ENCODE data around the gene XXYLT1. TPM values are rescaled to one million over a fixed set of nuclear protein-coding genes. Genes with fewer than 3 reads are reported as not detected.

XXYLT1 gene
- total RNA-seq, 2 experiments from 2014 or later: 3.1 to 3.7 TPM

DNA sequence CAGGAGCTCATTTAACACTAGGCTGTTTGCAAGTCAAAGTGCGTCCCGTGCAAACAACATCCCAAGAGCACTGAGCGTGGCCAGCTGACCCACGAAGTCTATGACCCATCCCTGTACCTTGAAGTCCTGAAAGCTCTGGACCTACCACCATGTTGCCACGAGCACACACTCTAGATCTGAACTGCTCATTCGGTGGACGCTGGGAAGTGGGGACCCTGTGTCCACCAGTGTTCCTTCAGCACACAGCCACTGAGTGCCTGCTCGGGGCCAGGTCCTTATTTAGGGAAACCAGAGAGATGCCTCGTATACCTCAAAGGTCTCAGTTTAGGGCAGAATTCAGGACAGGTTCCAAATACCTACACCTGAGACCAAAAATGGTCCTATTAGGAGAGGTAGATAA, 236.9 kb downstream of the XXYLT1 start:
- no peak for TF ChIP-seq CTCF (IDR thresholded peaks at IDR 0.05)
- CTCF ChIA-PET: no interaction called here

GRCh38 chr3:195033531-195034091, 237.3 kb downstream of the XXYLT1 start:
- H3K4me3 ChIP-seq (ENCODE audit: low read length): no peak overlapping the region
- no peaks in the 10 kb centered on the region for H3K27me3 Mint-ChIP-seq
- no peak for ATAC-seq (ENCODE audit: poor library complexity)
- no peaks in the 10 kb centered on the region for H3K27me3 ChIP-seq (ENCODE audit: control insufficient read depth in 1 of 2, insufficient read depth in 2 of 2, low read length in 2 of 2)
- H3K36me3 Mint-ChIP-seq (ENCODE audit: low read depth): no peaks in the 10 kb centered on the region
- H3K27ac Mint-ChIP-seq: no peak overlapping the region
- no peak overlapping the region for H3K4me3 Mint-ChIP-seq
- peaks cover 0 to 3% of the 10 kb centered on the region in 2 experiments for H3K9me3 ChIP-seq (ENCODE audit: control insufficient read depth in 1 of 2, insufficient read depth in 1 of 2, low read length in 2 of 2)
- H3K4me1 ChIP-seq (ENCODE audit: insufficient read depth, low read length): no peaks in the 10 kb centered on the region
- intact Hi-C loops (cut with DNase I, micrococcal nuclease): no loop called here
- POLR2A ChIA-PET: no interaction called here
- no peak overlapping the region for H3K27ac ChIP-seq (ENCODE audit: low read depth in 1 of 2, low read length in 2 of 2)
- no peaks in the 10 kb centered on the region for H3K4me1 Mint-ChIP-seq (ENCODE audit: low read depth)
- CTCF ChIA-PET: no interaction called here
- no peaks in the 10 kb centered on the region for H3K36me3 ChIP-seq (ENCODE audit: insufficient read depth, low read length)
- H3K9me3 Mint-ChIP-seq: no peaks in the 10 kb centered on the region
- no peak for TF ChIP-seq CTCF (IDR thresholded peaks at IDR 0.05)
- no peak for DNase-seq

More for the DNA sequence above, 236.9 kb downstream of the XXYLT1 start:
- no peaks in the 10 kb centered on the region for H3K36me3 ChIP-seq (ENCODE audit: insufficient read depth, low read length)
- H3K27me3 ChIP-seq (ENCODE audit: control insufficient read depth in 1 of 2, insufficient read depth in 2 of 2, low read length in 2 of 2): no peaks in the 10 kb centered on the region
- Mint-ChIP-seq H3K27ac (no peak overlapping the region), H3K4me1 (ENCODE audit: low read depth) (no peaks in the 10 kb centered on the region), H3K4me3 (no peak overlapping the region), H3K36me3 (ENCODE audit: low read depth) (no peaks in the 10 kb centered on the region), H3K9me3 (no peaks in the 10 kb centered on the region), H3K27me3 (no peaks in the 10 kb centered on the region)
- H3K9me3 ChIP-seq (ENCODE audit: control insufficient read depth in 1 of 2, insufficient read depth in 1 of 2, low read length in 2 of 2): peaks cover 0 to 3% of the 10 kb centered on the region in 2 experiments
- DNase-seq (no peak), ATAC-seq (ENCODE audit: poor library complexity) (no peak)
- H3K4me3 ChIP-seq (ENCODE audit: low read length): no peak overlapping the region
- POLR2A ChIA-PET: no interaction called here
- intact Hi-C loops (cut with DNase I, micrococcal nuclease): no loop called here
- no peaks in the 10 kb centered on the region for H3K4me1 ChIP-seq (ENCODE audit: insufficient read depth, low read length)
- H3K27ac ChIP-seq (ENCODE audit: low read depth in 1 of 2, low read length in 2 of 2): no peak overlapping the region

- Mint-ChIP-seq H3K36me3 (ENCODE audit: low read depth) (no peaks in the 10 kb centered on the region), H3K27ac (no peak overlapping the region), H3K9me3 (no peaks in the 10 kb centered on the region), H3K27me3 (no peaks in the 10 kb centered on the region), H3K4me1 (ENCODE audit: low read depth) (no peaks in the 10 kb centered on the region), H3K4me3 (no peak overlapping the region)
- Histone ChIP-seq H3K27me3 (ENCODE audit: control insufficient read depth in 1 of 2, insufficient read depth in 2 of 2, low read length in 2 of 2) (no peaks in the 10 kb centered on the region), H3K4me3 (ENCODE audit: low read length) (no peak overlapping the region), H3K27ac (ENCODE audit: low read depth in 1 of 2, low read length in 2 of 2) (no peak overlapping the region), H3K9me3 (ENCODE audit: control insufficient read depth in 1 of 2, insufficient read depth in 1 of 2, low read length in 2 of 2) (peaks cover 0 to 3% of the 10 kb centered on the region in 2 experiments), H3K4me1 (ENCODE audit: insufficient read depth, low read length) (no peaks in the 10 kb centered on the region), H3K36me3 (ENCODE audit: insufficient read depth, low read length) (no peaks in the 10 kb centered on the region)
- TF ChIP-seq CTCF (IDR thresholded peaks at IDR 0.05): no peak
- POLR2A ChIA-PET: no interaction called here
- intact Hi-C loops (cut with DNase I, micrococcal nuclease): no loop called here
- DNase-seq (no peak), ATAC-seq (ENCODE audit: poor library complexity) (no peak)
- CTCF ChIA-PET: no interaction called here
These were observed 238.0 kb downstream of the XXYLT1 start for GRCh38 chr3:195032955-195033354.
